RWPE1 (cell line): Measurements from ENCODE around the gene SNAP47.

Source experiments
- CTCF ChIA-PET: fragments of 350-600 bp; sonication (Branson Sonifier 250); formaldehyde crosslinking; extraction: SDS; loops from one replicate; lab custom pipeline; 2021; lab: Yijun Ruan, JAX
- POLR2A ChIA-PET: fragments of 400-600 bp; formaldehyde crosslinking; extraction: SDS; loops from one replicate; lab custom pipeline; 2020; ENCODE audit warnings: antibody characterized with exemption; ENCODE audit not compliant: low non-redundant PET; lab: Yijun Ruan, JAX
- DNase-seq: peaks from one replicate; pipeline ENCODE4 v3.0.0; 2012; ENCODE audit warnings: low spot score
- H3K27ac ChIP-seq: fragments of 450-650 bp; 2 replicates; pipeline ENCODE4 v1.5.1; 2017
- CTCF ChIP-seq: fragments of 450-650 bp; conservative IDR thresholded peaks from 2 replicates; pipeline ENCODE4 v1.5.1; 2017; ENCODE audit warnings: low read depth, mild to moderate bottlenecking

SNAP47 gene

GRCh38 chr1:227798078-227798802, 63.0 kb downstream of the SNAP47 start:
- H3K27ac ChIP-seq = no peak overlapping the region
- ChIA-PET POLR2A (no interaction called here), CTCF (no interaction called here)
- no peak for DNase-seq
- TF ChIP-seq CTCF = no peak

GRCh38 chr1:227799756-227800155, 64.5 kb downstream of the SNAP47 start:
- no peak overlapping the region for H3K27ac ChIP-seq
- DNase-seq = no peak
- TF ChIP-seq CTCF = no peak
- CTCF ChIA-PET = no interaction called here
- POLR2A ChIA-PET = no interaction called here

- POLR2A ChIA-PET = no interaction called here
- no peak for TF ChIP-seq CTCF
These were observed 68.7 kb downstream of the SNAP47 start for GRCh38 chr1:227803933-227804332.

GRCh38 chr1:227805606-227806197, 70.5 kb downstream of the SNAP47 start:
- DNase-seq = peak; percentile 98
- ChIA-PET POLR2A (interaction anchor here (0.5 kb wide), 1 partner anchor 18 kb away, joined by 3 read pairs; no protein-coding TSS in a partner anchor), CTCF (interaction anchor here (0.6 to 1.6 kb wide), 18 partner anchors 12 to 1882 kb away, joined by 3 to 11 read pairs (median 4); no protein-coding TSS in a partner anchor)
- H3K27ac ChIP-seq = peak overlapping the region; percentile 78
- peak; percentile 51 for TF ChIP-seq CTCF

More at GRCh38 chr1:227803933-227804332, 68.7 kb downstream of the SNAP47 start:
- no peak for DNase-seq
- CTCF ChIA-PET = interaction anchor here (0.8 kb wide), 1 partner anchor 42 kb away, joined by 4 read pairs; no protein-coding TSS in a partner anchor
- H3K27ac ChIP-seq = no peak overlapping the region

- POLR2A ChIA-PET = no interaction called here
- no peak overlapping the region for H3K27ac ChIP-seq
- no peak for DNase-seq
- TF ChIP-seq CTCF = no peak
- CTCF ChIA-PET = interaction anchor here (0.6 kb wide), 1 partner anchor 64 kb away, joined by 3 read pairs; no protein-coding TSS in a partner anchor
These were observed 73.3 kb downstream of the SNAP47 start for GRCh38 chr1:227808566-227808965.

GRCh38 chr1:227809026-227809425, 73.8 kb downstream of the SNAP47 start:
- DNase-seq = no peak
- ChIA-PET POLR2A (no interaction called here), CTCF (no interaction called here)
- TF ChIP-seq CTCF = no peak
- no peak overlapping the region for H3K27ac ChIP-seq
